GM12864 (cell line): ENCODE measurements around the gene ZC3H7B.
"Not testable (repeated sequence)": the region's sequence is repeated elsewhere in the genome, so short reads cannot be mapped to it uniquely, and the experiment has no call there.

Source experiments
- DNase-seq: peaks from one replicate; pipeline ENCODE4 v3.0.0-alpha.2; 2011; ENCODE audit warnings: low read depth
- H3K4me3 ChIP-seq: 2 replicates; pipeline ENCODE4 v1.5.1; 2011; ENCODE audit warnings: mild to moderate bottlenecking, low read depth, low read length, control low read depth
- CTCF ChIP-seq: IDR thresholded peaks from 2 replicates; pipeline ENCODE4 v1.5.1; 2011; ENCODE audit warnings: low read depth, mild to moderate bottlenecking, moderate library complexity, low read length, control low read depth, inconsistent platforms; ENCODE audit errors: missing control alignments

The ZC3H7B gene

DNA sequence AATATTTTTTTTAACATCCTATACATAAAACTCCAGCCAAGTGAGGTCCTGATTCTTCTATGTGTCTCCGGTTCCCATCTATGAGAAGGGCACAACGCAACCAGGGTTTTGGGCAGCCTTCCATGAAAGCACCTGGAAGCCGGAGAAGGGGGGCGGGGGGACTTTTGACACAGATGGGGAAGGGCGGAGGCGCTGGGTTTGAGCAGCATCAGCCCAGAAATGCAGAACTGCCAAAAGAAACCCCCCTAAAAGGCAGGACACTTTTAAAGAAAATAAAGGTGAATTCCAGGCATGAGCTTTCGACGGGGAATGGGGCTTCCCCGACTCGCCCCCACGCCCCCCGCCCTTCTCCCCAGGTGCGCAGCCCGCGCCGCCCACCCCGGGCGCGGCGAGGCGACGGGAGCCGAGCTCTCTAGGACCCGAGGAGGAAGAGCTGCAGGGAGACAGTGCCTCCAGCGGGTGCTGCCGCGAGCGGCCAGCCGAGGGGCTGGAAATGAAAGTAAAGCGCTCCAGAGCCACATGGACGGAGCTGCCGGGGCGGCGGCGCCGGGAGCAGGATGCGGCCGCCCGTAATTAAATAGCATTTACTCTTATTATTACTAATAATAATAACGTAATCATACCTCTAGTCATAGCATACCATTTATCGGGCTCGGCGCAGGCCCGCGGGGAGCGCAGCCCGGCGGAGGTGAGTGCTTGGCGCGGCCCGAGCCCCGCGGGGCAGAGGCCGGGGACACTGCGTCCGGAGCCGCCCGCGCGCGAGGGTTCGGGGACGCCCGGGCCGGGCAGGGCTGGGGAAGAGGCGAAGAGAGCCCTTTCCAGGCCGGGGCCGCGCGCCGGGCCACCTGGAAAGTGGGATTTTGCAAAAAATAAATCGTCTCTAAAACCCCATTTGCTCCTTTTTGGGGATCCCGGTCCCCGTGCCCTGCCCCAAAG is at the start of gene ZC3H7B:
ZC3H7B (plus strand) TSS at position 441 of the 936 bp plus-strand sequence. CDS start 19,136 bp downstream, outside the sequence.
- peak; percentile 56 for TF ChIP-seq CTCF
- H3K4me3 ChIP-seq = peak within 1 kb of the TSS; percentile 75
- peak; percentile 50 for DNase-seq

DNA sequence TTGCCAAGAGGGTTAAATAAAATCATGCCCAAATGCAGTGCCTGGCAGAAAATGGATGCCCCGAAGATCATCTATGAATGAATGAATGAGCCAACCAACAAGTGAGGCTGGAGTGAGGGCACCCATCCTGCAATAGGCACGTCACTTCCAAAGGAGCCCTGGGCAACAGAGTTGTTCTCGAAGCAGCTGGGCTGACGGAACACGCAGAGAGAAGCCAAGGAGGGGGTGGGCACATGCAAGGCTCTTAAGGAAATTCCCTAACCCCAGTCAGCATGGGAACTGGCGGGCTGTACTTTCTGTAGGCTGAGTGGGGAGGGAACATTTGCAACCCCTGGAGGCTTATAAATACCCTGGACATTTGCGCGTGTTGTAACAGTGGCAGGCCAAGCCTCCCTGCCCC is 49.0 kb upstream of the ZC3H7B start:
- TF ChIP-seq CTCF = no peak
- H3K4me3 ChIP-seq = no peak overlapping the region
- DNase-seq = no peak

DNA sequence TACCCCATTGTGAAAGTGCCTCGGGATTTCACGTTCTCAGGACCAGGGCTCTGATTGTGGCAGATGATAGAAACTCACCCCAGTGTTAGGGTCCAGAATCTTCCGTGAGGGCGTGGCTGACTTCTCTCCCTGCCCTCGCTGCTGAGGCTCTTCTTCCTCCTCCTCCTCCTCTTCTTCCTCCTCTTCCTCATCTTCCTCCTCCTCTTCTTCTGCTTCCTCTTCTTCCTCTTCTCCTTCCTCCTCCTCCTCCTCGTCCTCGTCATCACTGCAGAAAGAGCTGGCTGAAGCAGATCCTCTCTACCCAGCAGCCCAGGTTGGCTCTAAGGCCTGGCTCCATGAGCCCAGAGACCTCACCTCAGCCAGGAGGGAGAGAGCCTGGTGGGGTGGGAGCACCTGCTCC is 47.1 kb upstream of the ZC3H7B start:
- no peak for TF ChIP-seq CTCF
- no peak for DNase-seq

GRCh38 chr22:41256254-41257253 is 44.8 kb upstream of the ZC3H7B start:
- H3K4me3 ChIP-seq = no peak overlapping the region
- no peak for DNase-seq
- no peak for TF ChIP-seq CTCF

More for the DNA sequence above, 47.1 kb upstream of the ZC3H7B start:
- H3K4me3 ChIP-seq = no peak overlapping the region

- no peak for TF ChIP-seq CTCF
- H3K4me3 ChIP-seq = no peak overlapping the region
- no peak for DNase-seq
These were observed 43.6 kb upstream of the ZC3H7B start for GRCh38 chr22:41257696-41258095.

DNA sequence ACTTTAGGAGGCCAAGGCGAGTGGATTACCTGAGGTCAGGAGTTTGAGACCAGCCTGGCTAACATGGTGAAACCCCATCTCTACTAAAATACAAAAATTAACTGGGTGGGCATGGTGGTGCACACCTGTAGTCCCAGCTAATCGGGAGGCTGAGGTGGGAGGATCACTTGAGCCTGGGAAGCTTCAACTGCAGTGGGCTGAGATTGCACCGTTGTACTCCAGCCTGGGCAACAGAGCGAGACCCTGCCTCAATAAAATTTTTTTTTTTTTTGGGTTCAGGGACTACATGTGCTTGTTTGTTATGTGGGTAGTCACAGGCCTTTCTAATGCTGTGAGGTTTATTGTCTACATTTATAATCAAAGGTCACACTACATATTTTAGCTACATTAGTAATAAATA is 41.6 kb upstream of the ZC3H7B start:
- not testable (repeated sequence) for DNase-seq, H3K4me3 ChIP-seq

DNA sequence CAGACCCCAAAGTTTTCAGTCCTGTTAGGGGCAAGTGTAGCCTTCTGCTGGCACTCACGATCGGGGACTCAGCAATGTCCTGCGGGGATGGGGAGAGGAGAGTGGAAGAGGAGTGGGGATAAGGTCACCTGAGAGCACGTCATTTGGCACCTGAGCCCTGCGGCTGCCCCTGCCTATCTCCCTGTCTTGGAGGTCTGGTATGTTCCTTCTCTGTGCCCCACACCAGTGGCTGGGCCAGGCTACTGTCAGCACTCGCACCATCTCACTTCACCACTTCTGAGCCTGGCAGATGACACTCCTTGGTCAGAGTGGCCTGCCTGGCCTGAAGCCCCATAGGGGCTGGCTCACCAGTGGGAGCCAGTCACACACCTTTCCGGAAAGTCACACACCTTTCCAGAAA is 40.5 kb upstream of the ZC3H7B start:
- no peak for DNase-seq
- H3K4me3 ChIP-seq = no peak overlapping the region
- no peak for TF ChIP-seq CTCF
